ENCODE results near the gene RBM7.

Gene RBM7

DNA sequence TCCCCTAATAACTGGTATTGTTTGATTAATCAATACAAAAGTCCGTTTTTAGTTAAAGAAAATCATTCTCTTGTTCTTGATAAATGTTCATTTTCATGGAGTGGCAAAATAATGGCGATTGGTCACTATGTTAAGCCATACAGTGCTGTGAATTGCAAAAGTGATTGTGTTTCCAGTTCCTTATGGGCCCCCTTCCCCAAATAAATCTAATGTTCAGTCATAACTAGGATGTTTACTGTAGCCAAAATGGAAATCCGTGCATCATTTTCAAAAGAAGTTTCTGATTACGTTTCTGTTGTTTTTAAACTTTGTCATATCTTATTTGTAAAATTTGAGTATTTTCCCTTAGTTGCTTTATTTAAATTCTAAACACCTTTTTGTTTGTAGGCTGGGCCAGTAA lies 845 bp downstream of the RBM7 start:
- in situ Hi-C loops (cut with MboI; ENCODE audit: low sequenced_read_pairs, unreplicated experiment) = no loop called here
- TF ChIP-seq, protein P1, sequence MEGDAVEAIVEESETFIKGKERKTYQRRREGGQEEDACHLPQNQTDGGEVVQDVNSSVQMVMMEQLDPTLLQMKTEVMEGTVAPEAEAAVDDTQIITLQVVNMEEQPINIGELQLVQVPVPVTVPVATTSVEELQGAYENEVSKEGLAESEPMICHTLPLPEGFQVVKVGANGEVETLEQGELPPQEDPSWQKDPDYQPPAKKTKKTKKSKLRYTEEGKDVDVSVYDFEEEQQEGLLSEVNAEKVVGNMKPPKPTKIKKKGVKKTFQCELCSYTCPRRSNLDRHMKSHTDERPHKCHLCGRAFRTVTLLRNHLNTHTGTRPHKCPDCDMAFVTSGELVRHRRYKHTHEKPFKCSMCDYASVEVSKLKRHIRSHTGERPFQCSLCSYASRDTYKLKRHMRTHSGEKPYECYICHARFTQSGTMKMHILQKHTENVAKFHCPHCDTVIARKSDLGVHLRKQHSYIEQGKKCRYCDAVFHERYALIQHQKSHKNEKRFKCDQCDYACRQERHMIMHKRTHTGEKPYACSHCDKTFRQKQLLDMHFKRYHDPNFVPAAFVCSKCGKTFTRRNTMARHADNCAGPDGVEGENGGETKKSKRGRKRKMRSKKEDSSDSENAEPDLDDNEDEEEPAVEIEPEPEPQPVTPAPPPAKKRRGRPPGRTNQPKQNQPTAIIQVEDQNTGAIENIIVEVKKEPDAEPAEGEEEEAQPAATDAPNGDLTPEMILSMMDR (IDR thresholded peaks at IDR 0.05; ENCODE audit: borderline replicate concordance, control extremely low read depth, extremely low read depth, insufficient read depth, missing control alignments) = no peak
- no peak for DNase-seq (ENCODE audit: low spot score)

DNA sequence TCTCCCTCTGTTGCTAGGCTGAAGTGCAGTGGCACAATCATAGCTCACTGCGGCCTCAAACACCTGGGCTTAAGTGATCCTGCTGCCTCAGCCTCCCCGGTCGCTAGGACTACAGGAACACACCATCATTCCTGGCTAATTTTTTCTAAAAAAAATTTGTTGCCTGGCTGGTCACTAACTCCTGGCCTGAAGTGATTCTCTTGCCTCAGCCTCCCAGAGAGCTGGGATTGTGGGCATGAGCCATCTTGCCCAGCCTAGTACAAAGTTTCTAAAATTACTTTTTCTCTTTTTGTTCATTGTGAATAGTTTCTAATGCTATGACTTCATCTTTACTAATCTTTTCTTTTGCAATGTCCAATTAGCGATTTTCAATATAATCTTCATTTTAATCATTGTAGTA lies 12.5 kb downstream of the RBM7 start:
- in situ Hi-C loops (cut with MboI; ENCODE audit: low sequenced_read_pairs, unreplicated experiment) = no loop called here

DNA sequence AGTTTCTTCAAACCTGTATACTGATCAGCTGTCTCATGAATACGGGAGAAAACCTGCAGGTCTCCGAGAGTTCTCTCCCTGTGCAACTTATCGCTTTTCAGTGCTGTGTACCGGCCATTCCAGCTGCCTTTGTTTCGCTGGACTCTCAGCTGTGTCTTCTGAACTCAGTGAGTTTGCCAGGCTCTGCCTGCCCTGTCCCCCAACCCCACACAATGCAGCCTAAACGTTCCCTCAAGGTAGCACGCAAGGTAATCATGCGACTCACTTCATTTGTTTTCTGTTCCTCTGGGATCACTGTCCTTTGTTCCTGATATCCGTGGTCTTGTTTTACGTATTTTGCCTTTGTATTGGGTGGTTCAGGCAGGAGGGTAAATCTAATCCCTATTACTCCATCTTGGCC lies 13.5 kb downstream of the RBM7 start:
- TF ChIP-seq, protein P1 (IDR thresholded peaks at IDR 0.05; ENCODE audit: borderline replicate concordance, control extremely low read depth, extremely low read depth, insufficient read depth, missing control alignments) = no peak
- no peak for DNase-seq (ENCODE audit: low spot score)
- in situ Hi-C loops (cut with MboI; ENCODE audit: low sequenced_read_pairs, unreplicated experiment) = no loop called here

More for the DNA sequence above, 12.5 kb downstream of the RBM7 start:
- no peak for DNase-seq (ENCODE audit: low spot score)
- TF ChIP-seq, protein P1 (IDR thresholded peaks at IDR 0.05; ENCODE audit: borderline replicate concordance, control extremely low read depth, extremely low read depth, insufficient read depth, missing control alignments) = no peak

DNA sequence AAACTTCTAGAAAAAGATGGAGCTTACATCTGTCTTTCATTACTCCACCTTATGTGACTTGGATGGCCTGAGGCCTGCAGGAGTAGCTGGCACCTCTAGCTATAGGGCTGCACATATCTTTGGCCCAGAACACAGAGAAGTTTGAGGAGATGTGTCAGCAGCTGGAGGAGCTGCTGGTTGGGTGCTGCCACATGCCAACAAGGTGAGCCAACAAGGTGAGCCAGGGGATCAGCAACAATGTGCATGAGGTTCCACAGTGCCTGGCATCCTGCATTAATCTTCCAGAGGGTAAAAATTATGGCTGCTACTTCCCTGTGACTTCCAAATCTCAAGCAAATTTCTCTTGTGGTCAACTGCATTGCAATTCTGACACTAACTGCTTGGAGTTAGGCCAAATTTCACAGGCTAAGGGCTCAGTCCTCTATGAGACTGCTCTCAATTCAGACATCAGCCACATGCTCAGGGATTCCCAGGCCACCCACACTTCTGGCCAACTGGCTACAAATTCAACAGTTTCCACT lies 16.0 kb downstream of the RBM7 start:
- TF ChIP-seq, protein P1 (IDR thresholded peaks at IDR 0.05; ENCODE audit: borderline replicate concordance, control extremely low read depth, extremely low read depth, insufficient read depth, missing control alignments) = no peak
- DNase-seq (ENCODE audit: low spot score) = no peak
- in situ Hi-C loops (cut with MboI; ENCODE audit: low sequenced_read_pairs, unreplicated experiment) = no loop called here

DNA sequence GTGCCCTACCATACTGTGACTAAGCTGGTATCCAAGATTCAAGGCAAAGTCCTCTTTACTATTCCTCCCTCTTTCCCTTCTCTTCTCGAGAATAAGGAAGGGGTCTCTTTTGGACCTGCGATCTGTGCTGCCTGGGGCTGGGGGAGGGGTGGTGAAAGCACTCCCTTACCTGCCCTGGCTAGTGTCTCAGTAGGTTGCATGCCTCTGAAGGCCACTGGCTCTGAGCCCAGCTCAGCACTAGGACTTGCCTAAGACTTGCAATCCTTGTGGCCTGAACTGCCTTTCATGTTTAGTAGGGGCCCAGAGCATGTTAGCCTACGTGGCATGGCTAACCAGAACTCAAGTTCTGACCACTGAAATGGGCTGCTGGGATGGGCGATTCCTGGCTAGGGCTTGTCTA lies 25.8 kb downstream of the RBM7 start:
- no peak for DNase-seq (ENCODE audit: low spot score)
- TF ChIP-seq, protein P1 (IDR thresholded peaks at IDR 0.05; ENCODE audit: borderline replicate concordance, control extremely low read depth, extremely low read depth, insufficient read depth, missing control alignments) = no peak
- in situ Hi-C loops (cut with MboI; ENCODE audit: low sequenced_read_pairs, unreplicated experiment) = no loop called here

DNA sequence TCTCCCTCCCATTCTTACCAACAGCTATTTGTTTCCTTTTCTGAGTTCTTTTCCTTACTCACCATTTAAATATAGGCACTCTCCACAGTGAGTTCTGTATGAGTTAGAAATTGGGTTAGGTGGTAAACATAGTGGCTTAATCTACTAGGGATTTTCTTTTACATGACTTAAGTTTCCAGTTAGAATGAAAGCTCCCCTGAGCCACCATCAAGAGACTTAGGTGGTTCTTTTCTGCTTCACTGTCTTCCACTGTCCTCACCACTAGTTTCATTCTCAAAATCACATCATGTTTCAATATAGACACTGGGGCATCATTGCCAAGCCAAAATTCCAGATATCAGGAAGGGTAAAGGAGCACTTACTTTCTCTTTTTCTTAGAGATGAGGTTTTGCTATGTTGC lies 29.8 kb downstream of the RBM7 start:
- DNase-seq (ENCODE audit: low spot score) = no peak
- in situ Hi-C loops (cut with MboI; ENCODE audit: low sequenced_read_pairs, unreplicated experiment) = no loop called here

More for the DNA sequence above, 29.8 kb downstream of the RBM7 start:
- TF ChIP-seq, protein P1 (IDR thresholded peaks at IDR 0.05; ENCODE audit: borderline replicate concordance, control extremely low read depth, extremely low read depth, insufficient read depth, missing control alignments) = no peak
